ENCODE results near the gene RTN4RL1.
A peak's percentile ranks its signal among the peaks of the same experiment; 100 is the strongest.

RTN4RL1 gene

DNA sequence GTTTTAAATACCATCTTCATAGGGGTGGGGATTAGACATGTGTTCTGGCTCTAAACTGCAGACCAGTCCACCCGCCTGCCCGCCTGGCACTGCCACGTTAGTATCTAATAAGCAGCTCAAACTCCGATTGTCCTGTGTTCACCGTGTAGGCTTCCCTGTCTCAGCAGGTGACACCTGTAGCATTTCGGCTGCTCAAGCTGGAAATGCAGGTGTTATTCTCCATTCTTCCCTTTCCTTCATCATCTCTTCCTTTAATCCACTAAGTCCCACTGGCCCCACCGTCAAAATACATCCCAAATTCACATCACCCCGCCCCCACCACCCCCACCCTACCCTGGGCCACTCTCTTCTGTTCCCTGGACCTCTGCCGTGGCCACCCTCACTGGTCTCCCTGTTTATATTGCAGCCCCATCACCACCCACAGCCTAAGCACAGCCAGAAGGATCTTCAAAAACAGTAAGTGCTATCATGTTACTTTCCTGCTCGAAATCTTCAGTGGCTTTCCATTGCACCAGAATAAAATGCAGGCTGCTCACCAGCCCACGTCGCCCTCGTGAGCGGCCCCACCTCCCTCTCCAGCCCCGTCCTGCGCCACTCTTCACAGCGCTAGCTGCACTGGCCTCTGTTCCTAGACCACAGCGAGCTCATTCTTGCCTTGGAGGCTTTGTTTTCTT lies 65.1 kb downstream of the RTN4RL1 start (continued):
- TF ChIP-seq ZFP41 (tag by site-specific recombination; IDR thresholded peaks at IDR 0.05; ENCODE audit: borderline replicate concordance) (no peak), ZNF558 (tag by site-specific recombination; IDR thresholded peaks at IDR 0.05) (no peak), SP3 (tag by site-specific recombination; IDR thresholded peaks at IDR 0.05) (no peak), GLIS1 (tag by site-specific recombination; IDR thresholded peaks at IDR 0.05) (peak; percentile 66), ZNF48 (tag by site-specific recombination; IDR thresholded peaks at IDR 0.05) (no peak), ZBTB17 (tag by site-specific recombination; IDR thresholded peaks at IDR 0.05) (no peak), ZNF747 (tag by site-specific recombination; IDR thresholded peaks at IDR 0.05) (no peak), ZNF157 (tag by site-specific recombination; IDR thresholded peaks at IDR 0.05) (no peak), ZNF626 (tag by site-specific recombination; IDR thresholded peaks at IDR 0.05) (no peak), ZNF610 (tag by site-specific recombination; IDR thresholded peaks at IDR 0.05; ENCODE audit: borderline replicate concordance) (no peak), ZNF354C (tag by site-specific recombination; IDR thresholded peaks at IDR 0.05; ENCODE audit: borderline replicate concordance, low read depth) (no peak), ZFP37 (tag by site-specific recombination; IDR thresholded peaks at IDR 0.05) (no peak), ZNF23 (tag by site-specific recombination; IDR thresholded peaks at IDR 0.05; ENCODE audit: borderline replicate concordance) (no peak), ZNF433 (tag by site-specific recombination; IDR thresholded peaks at IDR 0.05; ENCODE audit: low read depth) (no peak), ZNF677 (tag by site-specific recombination; IDR thresholded peaks at IDR 0.05) (no peak), SALL2 (tag by site-specific recombination; IDR thresholded peaks at IDR 0.05; ENCODE audit: borderline replicate concordance) (no peak), ZNF423 (tag by site-specific recombination; IDR thresholded peaks at IDR 0.05) (no peak), ZNF146 (tag by site-specific recombination; IDR thresholded peaks at IDR 0.05) (no peak), GFI1B (tag by site-specific recombination; IDR thresholded peaks at IDR 0.05) (no peak), ZNF549 (tag by site-specific recombination; IDR thresholded peaks at IDR 0.05) (no peak), ZFP3 (tag by site-specific recombination; IDR thresholded peaks at IDR 0.05; ENCODE audit: low read depth) (no peak), KLF16 (tag by site-specific recombination; IDR thresholded peaks at IDR 0.05) (no peak), ZNF292 (tag by site-specific recombination; IDR thresholded peaks at IDR 0.05; ENCODE audit: borderline replicate concordance, low read depth) (no peak)
- TF ChIP-seq, protein P1, sequence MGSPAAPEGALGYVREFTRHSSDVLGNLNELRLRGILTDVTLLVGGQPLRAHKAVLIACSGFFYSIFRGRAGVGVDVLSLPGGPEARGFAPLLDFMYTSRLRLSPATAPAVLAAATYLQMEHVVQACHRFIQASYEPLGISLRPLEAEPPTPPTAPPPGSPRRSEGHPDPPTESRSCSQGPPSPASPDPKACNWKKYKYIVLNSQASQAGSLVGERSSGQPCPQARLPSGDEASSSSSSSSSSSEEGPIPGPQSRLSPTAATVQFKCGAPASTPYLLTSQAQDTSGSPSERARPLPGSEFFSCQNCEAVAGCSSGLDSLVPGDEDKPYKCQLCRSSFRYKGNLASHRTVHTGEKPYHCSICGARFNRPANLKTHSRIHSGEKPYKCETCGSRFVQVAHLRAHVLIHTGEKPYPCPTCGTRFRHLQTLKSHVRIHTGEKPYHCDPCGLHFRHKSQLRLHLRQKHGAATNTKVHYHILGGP (tag by site-specific recombination; IDR thresholded peaks at IDR 0.05), result no peak
- TF ChIP-seq, protein P2, sequence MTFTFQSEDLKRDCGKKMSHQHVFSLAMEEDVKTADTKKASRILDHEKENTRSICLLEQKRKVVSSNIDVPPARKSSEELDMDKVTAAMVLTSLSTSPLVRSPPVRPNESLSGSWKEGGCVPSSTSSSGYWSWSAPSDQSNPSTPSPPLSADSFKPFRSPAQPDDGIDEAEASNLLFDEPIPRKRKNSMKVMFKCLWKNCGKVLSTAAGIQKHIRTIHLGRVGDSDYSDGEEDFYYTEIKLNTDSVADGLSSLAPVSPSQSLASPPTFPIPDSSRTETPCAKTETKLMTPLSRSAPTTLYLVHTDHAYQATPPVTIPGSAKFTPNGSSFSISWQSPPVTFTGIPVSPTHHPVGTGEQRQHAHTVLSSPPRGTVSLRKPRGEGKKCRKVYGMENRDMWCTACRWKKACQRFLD (tag by site-specific recombination; IDR thresholded peaks at IDR 0.05), result no peak
- TF ChIP-seq, protein P3, sequence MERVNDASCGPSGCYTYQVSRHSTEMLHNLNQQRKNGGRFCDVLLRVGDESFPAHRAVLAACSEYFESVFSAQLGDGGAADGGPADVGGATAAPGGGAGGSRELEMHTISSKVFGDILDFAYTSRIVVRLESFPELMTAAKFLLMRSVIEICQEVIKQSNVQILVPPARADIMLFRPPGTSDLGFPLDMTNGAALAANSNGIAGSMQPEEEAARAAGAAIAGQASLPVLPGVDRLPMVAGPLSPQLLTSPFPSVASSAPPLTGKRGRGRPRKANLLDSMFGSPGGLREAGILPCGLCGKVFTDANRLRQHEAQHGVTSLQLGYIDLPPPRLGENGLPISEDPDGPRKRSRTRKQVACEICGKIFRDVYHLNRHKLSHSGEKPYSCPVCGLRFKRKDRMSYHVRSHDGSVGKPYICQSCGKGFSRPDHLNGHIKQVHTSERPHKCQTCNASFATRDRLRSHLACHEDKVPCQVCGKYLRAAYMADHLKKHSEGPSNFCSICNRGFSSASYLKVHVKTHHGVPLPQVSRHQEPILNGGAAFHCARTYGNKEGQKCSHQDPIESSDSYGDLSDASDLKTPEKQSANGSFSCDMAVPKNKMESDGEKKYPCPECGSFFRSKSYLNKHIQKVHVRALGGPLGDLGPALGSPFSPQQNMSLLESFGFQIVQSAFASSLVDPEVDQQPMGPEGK (tag by site-specific recombination; IDR thresholded peaks at IDR 0.05), result 0 out of 2 replicates have a peak, but pooled peaks have one; percentile 30
- TF ChIP-seq, protein P4, sequence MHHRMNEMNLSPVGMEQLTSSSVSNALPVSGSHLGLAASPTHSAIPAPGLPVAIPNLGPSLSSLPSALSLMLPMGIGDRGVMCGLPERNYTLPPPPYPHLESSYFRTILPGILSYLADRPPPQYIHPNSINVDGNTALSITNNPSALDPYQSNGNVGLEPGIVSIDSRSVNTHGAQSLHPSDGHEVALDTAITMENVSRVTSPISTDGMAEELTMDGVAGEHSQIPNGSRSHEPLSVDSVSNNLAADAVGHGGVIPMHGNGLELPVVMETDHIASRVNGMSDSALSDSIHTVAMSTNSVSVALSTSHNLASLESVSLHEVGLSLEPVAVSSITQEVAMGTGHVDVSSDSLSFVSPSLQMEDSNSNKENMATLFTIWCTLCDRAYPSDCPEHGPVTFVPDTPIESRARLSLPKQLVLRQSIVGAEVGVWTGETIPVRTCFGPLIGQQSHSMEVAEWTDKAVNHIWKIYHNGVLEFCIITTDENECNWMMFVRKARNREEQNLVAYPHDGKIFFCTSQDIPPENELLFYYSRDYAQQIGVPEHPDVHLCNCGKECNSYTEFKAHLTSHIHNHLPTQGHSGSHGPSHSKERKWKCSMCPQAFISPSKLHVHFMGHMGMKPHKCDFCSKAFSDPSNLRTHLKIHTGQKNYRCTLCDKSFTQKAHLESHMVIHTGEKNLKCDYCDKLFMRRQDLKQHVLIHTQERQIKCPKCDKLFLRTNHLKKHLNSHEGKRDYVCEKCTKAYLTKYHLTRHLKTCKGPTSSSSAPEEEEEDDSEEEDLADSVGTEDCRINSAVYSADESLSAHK (tag by site-specific recombination; IDR thresholded peaks at IDR 0.05), result no peak
- TF ChIP-seq, protein P5, sequence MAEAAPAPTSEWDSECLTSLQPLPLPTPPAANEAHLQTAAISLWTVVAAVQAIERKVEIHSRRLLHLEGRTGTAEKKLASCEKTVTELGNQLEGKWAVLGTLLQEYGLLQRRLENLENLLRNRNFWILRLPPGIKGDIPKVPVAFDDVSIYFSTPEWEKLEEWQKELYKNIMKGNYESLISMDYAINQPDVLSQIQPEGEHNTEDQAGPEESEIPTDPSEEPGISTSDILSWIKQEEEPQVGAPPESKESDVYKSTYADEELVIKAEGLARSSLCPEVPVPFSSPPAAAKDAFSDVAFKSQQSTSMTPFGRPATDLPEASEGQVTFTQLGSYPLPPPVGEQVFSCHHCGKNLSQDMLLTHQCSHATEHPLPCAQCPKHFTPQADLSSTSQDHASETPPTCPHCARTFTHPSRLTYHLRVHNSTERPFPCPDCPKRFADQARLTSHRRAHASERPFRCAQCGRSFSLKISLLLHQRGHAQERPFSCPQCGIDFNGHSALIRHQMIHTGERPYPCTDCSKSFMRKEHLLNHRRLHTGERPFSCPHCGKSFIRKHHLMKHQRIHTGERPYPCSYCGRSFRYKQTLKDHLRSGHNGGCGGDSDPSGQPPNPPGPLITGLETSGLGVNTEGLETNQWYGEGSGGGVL (tag by site-specific recombination; IDR thresholded peaks at IDR 0.05), result no peak
- TF ChIP-seq, protein P6, sequence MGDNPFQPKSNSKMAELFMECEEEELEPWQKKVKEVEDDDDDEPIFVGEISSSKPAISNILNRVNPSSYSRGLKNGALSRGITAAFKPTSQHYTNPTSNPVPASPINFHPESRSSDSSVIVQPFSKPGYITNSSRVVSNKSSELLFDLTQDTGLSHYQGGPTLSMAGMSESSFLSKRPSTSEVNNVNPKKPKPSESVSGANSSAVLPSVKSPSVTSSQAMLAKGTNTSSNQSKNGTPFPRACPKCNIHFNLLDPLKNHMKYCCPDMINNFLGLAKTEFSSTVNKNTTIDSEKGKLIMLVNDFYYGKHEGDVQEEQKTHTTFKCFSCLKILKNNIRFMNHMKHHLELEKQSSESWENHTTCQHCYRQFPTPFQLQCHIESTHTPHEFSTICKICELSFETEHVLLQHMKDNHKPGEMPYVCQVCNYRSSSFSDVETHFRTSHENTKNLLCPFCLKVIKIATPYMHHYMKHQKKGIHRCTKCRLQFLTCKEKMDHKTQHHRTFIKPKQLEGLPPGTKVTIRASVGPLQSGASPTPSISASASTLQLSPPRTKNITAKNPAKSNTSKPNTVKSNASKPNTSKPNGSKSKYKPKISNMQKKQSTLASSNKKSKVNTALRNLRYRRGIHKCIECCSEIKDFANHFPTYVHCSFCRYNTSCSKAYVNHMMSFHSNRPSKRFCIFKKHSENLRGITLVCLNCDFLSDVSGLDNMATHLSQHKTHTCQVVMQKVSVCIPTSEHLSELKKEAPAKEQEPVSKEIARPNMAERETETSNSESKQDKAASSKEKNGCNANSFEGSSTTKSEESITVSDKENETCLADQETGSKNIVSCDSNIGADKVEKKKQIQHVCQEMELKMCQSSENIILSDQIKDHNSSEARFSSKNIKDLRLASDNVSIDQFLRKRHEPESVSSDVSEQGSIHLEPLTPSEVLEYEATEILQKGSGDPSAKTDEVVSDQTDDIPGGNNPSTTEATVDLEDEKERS (tag by site-specific recombination; IDR thresholded peaks at IDR 0.05), result no peak

Measured in HEK293 (cell line).